ENCODE data around the gene DIAPH1.

Gene DIAPH1

GRCh38 chr5:141560725-141561483 lies 57.9 kb downstream of the DIAPH1 start:
- peak; percentile 96 to 97 for DNase-seq (ENCODE audit: low read depth in 2 of 2)

- DNase-seq (ENCODE audit: low read depth in 2 of 2) = no peak
Observed at GRCh38 chr5:141560151-141560550, 58.6 kb downstream of the DIAPH1 start.

- no peak for DNase-seq (ENCODE audit: low read depth in 2 of 2)
Observed at GRCh38 chr5:141559461-141559860, 59.3 kb downstream of the DIAPH1 start.

- no peak for DNase-seq (ENCODE audit: low read depth in 2 of 2)
Observed at GRCh38 chr5:141558150-141558549, 60.6 kb downstream of the DIAPH1 start.

- peak; percentile 98 for DNase-seq (ENCODE audit: low read depth in 2 of 2)
Observed at GRCh38 chr5:141557681-141558136, 61.1 kb downstream of the DIAPH1 start.

GRCh38 chr5:141547921-141548320 lies 70.9 kb downstream of the DIAPH1 start:
- DNase-seq (ENCODE audit: low read depth in 2 of 2) = no peak

GRCh38 chr5:141547488-141547887 lies 71.3 kb downstream of the DIAPH1 start:
- DNase-seq (ENCODE audit: low read depth in 2 of 2) = no peak

- no peak for DNase-seq (ENCODE audit: low read depth in 2 of 2)
Observed at GRCh38 chr5:141543053-141543452, 75.7 kb downstream of the DIAPH1 start.

- DNase-seq (ENCODE audit: low read depth in 2 of 2) = no peak
Observed at GRCh38 chr5:141534492-141535213, 84.1 kb downstream of the DIAPH1 start.

- no peak for DNase-seq (ENCODE audit: low read depth in 2 of 2)
Observed at GRCh38 chr5:141533897-141534296, 84.9 kb downstream of the DIAPH1 start.

- no peak for DNase-seq (ENCODE audit: low read depth in 2 of 2)
Observed at GRCh38 chr5:141532726-141533125, 86.1 kb downstream of the DIAPH1 start.

- DNase-seq (ENCODE audit: low read depth in 2 of 2) = no peak
Observed at GRCh38 chr5:141529873-141530272, 88.9 kb downstream of the DIAPH1 start.

- DNase-seq (ENCODE audit: low read depth in 2 of 2) = peak; percentile 52 to 56
Observed at GRCh38 chr5:141529002-141529401, 89.8 kb downstream of the DIAPH1 start.

GRCh38 chr5:141528291-141528984 lies 90.4 kb downstream of the DIAPH1 start:
- DNase-seq (ENCODE audit: low read depth in 2 of 2) = no peak

GRCh38 chr5:141527426-141527825 lies 91.4 kb downstream of the DIAPH1 start:
- no peak for DNase-seq (ENCODE audit: low read depth in 2 of 2)

GRCh38 chr5:141525653-141526052 lies 93.1 kb downstream of the DIAPH1 start:
- no peak for DNase-seq (ENCODE audit: low read depth in 2 of 2)

- peak; percentile 97 to 98 for DNase-seq (ENCODE audit: low read depth in 2 of 2)
Observed at GRCh38 chr5:141524604-141525597, 93.9 kb downstream of the DIAPH1 start.

GRCh38 chr5:141523991-141524390 lies 94.8 kb downstream of the DIAPH1 start:
- no peak for DNase-seq (ENCODE audit: low read depth in 2 of 2)

- no peak for DNase-seq (ENCODE audit: low read depth in 2 of 2)
Observed at GRCh38 chr5:141522301-141522700, 96.5 kb downstream of the DIAPH1 start.

- peak; percentile 97 to 98 for DNase-seq (ENCODE audit: low read depth in 2 of 2)
Observed at GRCh38 chr5:141521244-141521781, 97.5 kb downstream of the DIAPH1 start.

Measured in fibroblast of skin of left quadriceps (primary cell).